Measurements from ENCODE around the gene MRPS23. TPM values are rescaled to one million over a fixed set of nuclear protein-coding genes. Genes with fewer than 3 reads are reported as not detected.

The MRPS23 gene
- total and polyA plus RNA-seq, 2 of the 13 experiments (the other 11 are each of a cell fraction or from before 2014, with no cell fraction given) = 63.2 to 181 TPM

DNA sequence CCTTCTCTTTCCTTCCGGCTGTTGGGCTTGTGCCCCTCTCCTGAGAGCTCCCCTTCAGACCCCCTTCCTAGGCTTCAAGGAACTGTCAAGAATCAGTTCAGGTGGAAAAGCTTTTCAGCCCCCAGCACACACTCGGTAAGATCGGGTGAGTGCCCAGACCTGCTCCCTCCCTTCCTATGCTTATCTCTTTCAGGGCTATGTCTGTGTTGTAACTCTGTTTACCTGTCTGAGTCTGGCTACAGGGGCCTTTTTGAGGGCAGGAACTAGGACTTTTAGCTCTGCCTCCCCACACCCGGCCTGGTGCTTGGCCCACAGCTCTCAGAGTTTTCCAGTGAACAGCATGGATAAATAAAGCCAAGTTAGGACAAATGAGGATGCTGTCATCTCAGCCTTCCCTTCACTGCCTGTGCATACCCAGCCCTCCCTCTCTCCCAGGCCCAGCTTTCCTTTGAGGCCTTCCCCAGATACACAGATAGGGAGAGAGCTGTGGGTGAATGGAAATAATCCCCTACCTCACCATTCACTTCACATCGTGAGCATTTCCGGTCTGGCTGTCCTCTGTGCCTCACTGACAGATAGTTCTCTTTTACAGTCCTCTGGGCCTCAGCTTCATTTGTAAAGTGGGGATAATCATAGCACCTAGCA lies 5.7 kb upstream of the MRPS23 start (continued):
- TF ChIP-seq CBX5 (CRISPR knock-in tag; IDR thresholded peaks at IDR 0.05; ENCODE audit: borderline replicate concordance) (peak; percentile 72; the same call in 1 of the 2 replicates), KMT2B (CRISPR knock-in tag; IDR thresholded peaks at IDR 0.05) (no peak), NFE2L1 (CRISPR knock-in tag; IDR thresholded peaks at IDR 0.05; ENCODE audit: borderline replicate concordance) (no peak), ATF1 (CRISPR knock-in tag; IDR thresholded peaks at IDR 0.05) (peak; percentile 48; the same call in 1 of the 2 replicates), PPARG (CRISPR knock-in tag; conservative IDR thresholded peaks at IDR 0.05) (peak; percentile 68), MZF1 (CRISPR knock-in tag; IDR thresholded peaks at IDR 0.05; ENCODE audit: borderline replicate concordance) (no peak), SNRNP70 (IDR thresholded peaks at IDR 0.05; ENCODE audit: low read depth, low read length) (no peak), ZNF282 (IDR thresholded peaks at IDR 0.05; ENCODE audit: partially characterized antibody) (no peak), ZNF121 (CRISPR knock-in tag; IDR thresholded peaks at IDR 0.05) (peak; percentile 94), ZNF264 (CRISPR knock-in tag; IDR thresholded peaks at IDR 0.05) (peak; percentile 85), SRSF1 (optimal IDR thresholded peaks at IDR 0.05; ENCODE audit: low read depth, low read length) (no peak), EED (CRISPR knock-in tag; IDR thresholded peaks at IDR 0.05) (no peak), ZNF235 (CRISPR knock-in tag; IDR thresholded peaks at IDR 0.05; ENCODE audit: borderline replicate concordance) (no peak), JARID2 (CRISPR knock-in tag; IDR thresholded peaks at IDR 0.05; ENCODE audit: insufficient replicate concordance) (no peak), KDM3A (CRISPR knock-in tag; IDR thresholded peaks at IDR 0.05; ENCODE audit: low read depth) (no peak), ZBTB42 (CRISPR knock-in tag; IDR thresholded peaks at IDR 0.05) (no peak), MED1 (CRISPR knock-in tag; IDR thresholded peaks at IDR 0.05) (peak; percentile 92), IRF2 (CRISPR knock-in tag; IDR thresholded peaks at IDR 0.05) (peak; percentile 59), WIZ (CRISPR knock-in tag; IDR thresholded peaks at IDR 0.05) (no peak), JUN (CRISPR knock-in tag; IDR thresholded peaks at IDR 0.05) (0 out of 2 replicates have a peak, but pooled peaks have one; percentile 22), KAT7 (CRISPR knock-in tag; IDR thresholded peaks at IDR 0.05; ENCODE audit: borderline replicate concordance) (no peak; the same call in 1 of the 2 replicates)
- TF ChIP-seq, protein P1, sequence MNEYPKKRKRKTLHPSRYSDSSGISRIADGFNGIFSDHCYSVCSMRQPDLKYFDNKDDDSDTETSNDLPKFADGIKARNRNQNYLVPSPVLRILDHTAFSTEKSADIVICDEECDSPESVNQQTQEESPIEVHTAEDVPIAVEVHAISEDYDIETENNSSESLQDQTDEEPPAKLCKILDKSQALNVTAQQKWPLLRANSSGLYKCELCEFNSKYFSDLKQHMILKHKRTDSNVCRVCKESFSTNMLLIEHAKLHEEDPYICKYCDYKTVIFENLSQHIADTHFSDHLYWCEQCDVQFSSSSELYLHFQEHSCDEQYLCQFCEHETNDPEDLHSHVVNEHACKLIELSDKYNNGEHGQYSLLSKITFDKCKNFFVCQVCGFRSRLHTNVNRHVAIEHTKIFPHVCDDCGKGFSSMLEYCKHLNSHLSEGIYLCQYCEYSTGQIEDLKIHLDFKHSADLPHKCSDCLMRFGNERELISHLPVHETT (CRISPR knock-in tag; conservative IDR thresholded peaks at IDR 0.05) = no peak; the same call in 1 of the 2 replicates
- TF ChIP-seq, protein P2, sequence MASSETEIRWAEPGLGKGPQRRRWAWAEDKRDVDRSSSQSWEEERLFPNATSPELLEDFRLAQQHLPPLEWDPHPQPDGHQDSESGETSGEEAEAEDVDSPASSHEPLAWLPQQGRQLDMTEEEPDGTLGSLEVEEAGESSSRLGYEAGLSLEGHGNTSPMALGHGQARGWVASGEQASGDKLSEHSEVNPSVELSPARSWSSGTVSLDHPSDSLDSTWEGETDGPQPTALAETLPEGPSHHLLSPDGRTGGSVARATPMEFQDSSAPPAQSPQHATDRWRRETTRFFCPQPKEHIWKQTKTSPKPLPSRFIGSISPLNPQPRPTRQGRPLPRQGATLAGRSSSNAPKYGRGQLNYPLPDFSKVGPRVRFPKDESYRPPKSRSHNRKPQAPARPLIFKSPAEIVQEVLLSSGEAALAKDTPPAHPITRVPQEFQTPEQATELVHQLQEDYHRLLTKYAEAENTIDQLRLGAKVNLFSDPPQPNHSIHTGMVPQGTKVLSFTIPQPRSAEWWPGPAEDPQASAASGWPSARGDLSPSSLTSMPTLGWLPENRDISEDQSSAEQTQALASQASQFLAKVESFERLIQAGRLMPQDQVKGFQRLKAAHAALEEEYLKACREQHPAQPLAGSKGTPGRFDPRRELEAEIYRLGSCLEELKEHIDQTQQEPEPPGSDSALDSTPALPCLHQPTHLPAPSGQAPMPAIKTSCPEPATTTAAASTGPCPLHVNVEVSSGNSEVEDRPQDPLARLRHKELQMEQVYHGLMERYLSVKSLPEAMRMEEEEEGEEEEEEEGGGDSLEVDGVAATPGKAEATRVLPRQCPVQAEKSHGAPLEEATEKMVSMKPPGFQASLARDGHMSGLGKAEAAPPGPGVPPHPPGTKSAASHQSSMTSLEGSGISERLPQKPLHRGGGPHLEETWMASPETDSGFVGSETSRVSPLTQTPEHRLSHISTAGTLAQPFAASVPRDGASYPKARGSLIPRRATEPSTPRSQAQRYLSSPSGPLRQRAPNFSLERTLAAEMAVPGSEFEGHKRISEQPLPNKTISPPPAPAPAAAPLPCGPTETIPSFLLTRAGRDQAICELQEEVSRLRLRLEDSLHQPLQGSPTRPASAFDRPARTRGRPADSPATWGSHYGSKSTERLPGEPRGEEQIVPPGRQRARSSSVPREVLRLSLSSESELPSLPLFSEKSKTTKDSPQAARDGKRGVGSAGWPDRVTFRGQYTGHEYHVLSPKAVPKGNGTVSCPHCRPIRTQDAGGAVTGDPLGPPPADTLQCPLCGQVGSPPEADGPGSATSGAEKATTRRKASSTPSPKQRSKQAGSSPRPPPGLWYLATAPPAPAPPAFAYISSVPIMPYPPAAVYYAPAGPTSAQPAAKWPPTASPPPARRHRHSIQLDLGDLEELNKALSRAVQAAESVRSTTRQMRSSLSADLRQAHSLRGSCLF (CRISPR knock-in tag; IDR thresholded peaks at IDR 0.05; ENCODE audit: borderline replicate concordance) = no peak
- TF ChIP-seq, protein P3, sequence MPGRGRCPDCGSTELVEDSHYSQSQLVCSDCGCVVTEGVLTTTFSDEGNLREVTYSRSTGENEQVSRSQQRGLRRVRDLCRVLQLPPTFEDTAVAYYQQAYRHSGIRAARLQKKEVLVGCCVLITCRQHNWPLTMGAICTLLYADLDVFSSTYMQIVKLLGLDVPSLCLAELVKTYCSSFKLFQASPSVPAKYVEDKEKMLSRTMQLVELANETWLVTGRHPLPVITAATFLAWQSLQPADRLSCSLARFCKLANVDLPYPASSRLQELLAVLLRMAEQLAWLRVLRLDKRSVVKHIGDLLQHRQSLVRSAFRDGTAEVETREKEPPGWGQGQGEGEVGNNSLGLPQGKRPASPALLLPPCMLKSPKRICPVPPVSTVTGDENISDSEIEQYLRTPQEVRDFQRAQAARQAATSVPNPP (CRISPR knock-in tag; IDR thresholded peaks at IDR 0.05) = 0 out of 2 replicates have a peak, but pooled peaks have one; percentile 3

All from HepG2 (cell line).